ENCODE data around the gene SMPD2.
A peak's percentile ranks its signal among the peaks of the same experiment; 100 is the strongest.
"Not testable (repeated sequence)": the region's sequence is repeated elsewhere in the genome, so short reads cannot be mapped to it uniquely, and the experiment has no call there.

The SMPD2 gene

GRCh38 chr6:109447087-109447486 is 6.6 kb downstream of the SMPD2 start:
- DNase-seq: no peak

- DNase-seq: no peak
These were observed 7.5 kb downstream of the SMPD2 start for GRCh38 chr6:109447878-109448555.

- DNase-seq: no peak
These were observed 8.1 kb downstream of the SMPD2 start for GRCh38 chr6:109448615-109449014.

GRCh38 chr6:109449064-109449794 is 8.7 kb downstream of the SMPD2 start:
- DNase-seq: no peak

- DNase-seq: no peak
These were observed 9.5 kb downstream of the SMPD2 start for GRCh38 chr6:109449795-109450673.

- no peak for DNase-seq
These were observed 10.3 kb downstream of the SMPD2 start for GRCh38 chr6:109450801-109451200.

- no peak for DNase-seq
These were observed 10.9 kb downstream of the SMPD2 start for GRCh38 chr6:109451376-109451775.

- no peak for DNase-seq
These were observed 11.7 kb downstream of the SMPD2 start for GRCh38 chr6:109452181-109452580.

GRCh38 chr6:109453156-109453555 is 12.6 kb downstream of the SMPD2 start:
- DNase-seq: no peak

GRCh38 chr6:109453594-109454495 is 13.3 kb downstream of the SMPD2 start:
- DNase-seq: peak; percentile 93

- no peak for DNase-seq
These were observed 14.2 kb downstream of the SMPD2 start for GRCh38 chr6:109454496-109455436.

GRCh38 chr6:109455437-109456110 is 15.1 kb downstream of the SMPD2 start, which contains the start of gene MICAL1:
TSS of gene MICAL1 (minus strand) at chr6:109455772. CDS start at chr6:109454196, 1,576 bp downstream.
- no peak for DNase-seq

- no peak for DNase-seq
These were observed 15.6 kb downstream of the SMPD2 start for GRCh38 chr6:109456111-109456583.

- DNase-seq: no peak
These were observed 16.4 kb downstream of the SMPD2 start for GRCh38 chr6:109456710-109457561.

GRCh38 chr6:109457562-109457996 is 17.1 kb downstream of the SMPD2 start:
- DNase-seq: no peak

- no peak for DNase-seq
These were observed 18.4 kb downstream of the SMPD2 start for GRCh38 chr6:109458774-109459531.

- DNase-seq: no peak
These were observed 19.8 kb downstream of the SMPD2 start for GRCh38 chr6:109460161-109460829.

GRCh38 chr6:109461205-109461604 is 20.7 kb downstream of the SMPD2 start:
- not testable (repeated sequence) for DNase-seq

Measured in NCI-H187 treated with DMSO at 0.1 percent for 48 hours (cell line).